Measurements from ENCODE around the gene APBB2.

Gene APBB2

DNA sequence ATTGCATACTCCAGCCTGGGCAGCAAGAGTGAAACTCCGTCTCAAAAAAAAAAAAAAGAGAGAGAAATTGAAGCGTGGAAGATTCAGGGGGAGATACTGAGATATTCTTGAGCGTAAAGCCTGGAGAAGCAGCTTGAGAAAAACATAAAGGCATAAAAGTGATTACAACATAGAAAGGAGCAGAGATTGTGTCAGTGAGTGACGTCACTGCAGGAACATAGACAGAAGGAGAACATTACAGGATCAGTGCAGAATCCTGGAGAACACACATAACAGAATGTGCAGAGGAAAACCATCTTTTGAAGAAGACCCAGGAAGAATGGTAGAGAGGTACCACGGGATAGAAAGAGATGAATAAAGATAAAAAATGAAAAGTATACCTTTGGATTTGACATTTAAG lies 147.0 kb downstream of the APBB2 start:
- H3K79me2 ChIP-seq (ENCODE audit: insufficient read depth, low read depth), result no peaks in the 10 kb centered on the region
- no peak overlapping the region for H3K4me2 ChIP-seq
- H2AFZ ChIP-seq (ENCODE audit: low read depth), result no peak overlapping the region
- no peak overlapping the region for H3K9ac ChIP-seq
- H3K36me3 ChIP-seq (ENCODE audit: insufficient read depth), result no peaks in the 10 kb centered on the region
- H3K27ac ChIP-seq, result no peak overlapping the region
- H4K20me1 ChIP-seq (ENCODE audit: insufficient read depth), result no peaks in the 10 kb centered on the region
- H3K4me3 ChIP-seq (IDR thresholded peaks at IDR 0.05; ENCODE audit: insufficient read depth, low read depth, low read length), result no peak overlapping the region
- no peaks in the 10 kb centered on the region for H3K4me1 ChIP-seq (ENCODE audit: low read depth, poor library complexity, severe bottlenecking)
- TF ChIP-seq, protein P1, sequence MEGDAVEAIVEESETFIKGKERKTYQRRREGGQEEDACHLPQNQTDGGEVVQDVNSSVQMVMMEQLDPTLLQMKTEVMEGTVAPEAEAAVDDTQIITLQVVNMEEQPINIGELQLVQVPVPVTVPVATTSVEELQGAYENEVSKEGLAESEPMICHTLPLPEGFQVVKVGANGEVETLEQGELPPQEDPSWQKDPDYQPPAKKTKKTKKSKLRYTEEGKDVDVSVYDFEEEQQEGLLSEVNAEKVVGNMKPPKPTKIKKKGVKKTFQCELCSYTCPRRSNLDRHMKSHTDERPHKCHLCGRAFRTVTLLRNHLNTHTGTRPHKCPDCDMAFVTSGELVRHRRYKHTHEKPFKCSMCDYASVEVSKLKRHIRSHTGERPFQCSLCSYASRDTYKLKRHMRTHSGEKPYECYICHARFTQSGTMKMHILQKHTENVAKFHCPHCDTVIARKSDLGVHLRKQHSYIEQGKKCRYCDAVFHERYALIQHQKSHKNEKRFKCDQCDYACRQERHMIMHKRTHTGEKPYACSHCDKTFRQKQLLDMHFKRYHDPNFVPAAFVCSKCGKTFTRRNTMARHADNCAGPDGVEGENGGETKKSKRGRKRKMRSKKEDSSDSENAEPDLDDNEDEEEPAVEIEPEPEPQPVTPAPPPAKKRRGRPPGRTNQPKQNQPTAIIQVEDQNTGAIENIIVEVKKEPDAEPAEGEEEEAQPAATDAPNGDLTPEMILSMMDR (conservative IDR thresholded peaks at IDR 0.05; ENCODE audit: low read depth, low read length), result no peak
- H3K27me3 ChIP-seq (ENCODE audit: insufficient read depth, low read depth), result no peaks in the 10 kb centered on the region

DNA sequence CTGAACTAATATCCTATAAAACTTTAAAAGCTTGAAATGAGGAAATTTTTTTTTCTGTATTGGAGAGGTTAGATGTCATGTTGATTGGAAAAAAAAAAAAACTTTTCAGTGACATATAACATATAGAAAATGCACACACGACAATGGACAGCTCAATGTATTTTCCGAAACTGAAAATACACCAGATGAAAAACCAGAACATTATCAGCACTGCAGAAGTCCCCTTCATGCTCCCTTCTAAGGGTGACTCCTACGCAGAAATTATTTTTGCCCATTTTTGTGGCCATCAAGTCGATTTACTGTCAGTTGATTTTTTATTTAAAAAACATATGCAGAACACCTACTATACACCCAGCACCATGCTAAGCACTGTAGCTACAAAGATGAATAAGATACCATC lies 148.3 kb downstream of the APBB2 start:
- no peaks in the 10 kb centered on the region for H3K27me3 ChIP-seq (ENCODE audit: insufficient read depth, low read depth)
- H3K79me2 ChIP-seq (ENCODE audit: insufficient read depth, low read depth), result no peaks in the 10 kb centered on the region
- no peak overlapping the region for H3K4me2 ChIP-seq

DNA sequence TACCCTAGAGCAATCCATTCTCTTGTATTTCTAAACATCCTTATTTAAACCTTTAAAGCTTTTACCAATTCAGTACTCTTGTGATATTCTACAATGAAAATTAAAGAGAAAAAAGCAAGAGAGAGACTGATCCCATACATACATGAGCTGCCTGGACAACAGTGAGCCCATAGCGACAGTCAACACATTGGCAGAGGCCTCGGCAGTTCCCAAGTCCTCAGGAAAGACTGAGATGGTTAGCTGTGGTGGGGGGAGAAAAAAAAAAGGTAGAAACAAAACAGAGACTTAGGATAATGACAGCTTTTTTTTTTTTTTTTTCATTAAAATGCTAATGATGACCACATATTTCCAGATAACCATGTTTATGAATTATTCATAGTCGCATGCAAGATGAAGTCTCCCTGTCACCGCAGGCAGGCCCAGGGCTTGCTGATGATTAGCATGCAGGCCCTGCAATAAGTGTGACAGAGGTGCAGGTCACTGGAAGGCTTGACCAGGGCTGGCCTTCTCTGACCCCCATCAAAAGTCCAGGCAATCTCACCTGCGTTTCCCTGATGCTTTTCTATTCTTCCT lies 148.8 kb downstream of the APBB2 start:
- Histone ChIP-seq H3K4me1 (ENCODE audit: low read depth, poor library complexity, severe bottlenecking) (no peaks in the 10 kb centered on the region), H3K4me3 (IDR thresholded peaks at IDR 0.05; ENCODE audit: insufficient read depth, low read depth, low read length) (no peak overlapping the region), H2AFZ (ENCODE audit: low read depth) (no peak overlapping the region), H3K36me3 (ENCODE audit: insufficient read depth) (no peaks in the 10 kb centered on the region), H3K27ac (no peak overlapping the region), H3K79me2 (ENCODE audit: insufficient read depth, low read depth) (no peaks in the 10 kb centered on the region), H3K27me3 (ENCODE audit: insufficient read depth, low read depth) (no peaks in the 10 kb centered on the region), H4K20me1 (ENCODE audit: insufficient read depth) (no peaks in the 10 kb centered on the region), H3K9ac (no peak overlapping the region), H3K4me2 (no peak overlapping the region)
- TF ChIP-seq, protein P1 (conservative IDR thresholded peaks at IDR 0.05; ENCODE audit: low read depth, low read length), result no peak

More for the DNA sequence above, 148.3 kb downstream of the APBB2 start:
- no peaks in the 10 kb centered on the region for H4K20me1 ChIP-seq (ENCODE audit: insufficient read depth)
- no peak overlapping the region for H3K27ac ChIP-seq
- no peaks in the 10 kb centered on the region for H3K4me1 ChIP-seq (ENCODE audit: low read depth, poor library complexity, severe bottlenecking)
- H2AFZ ChIP-seq (ENCODE audit: low read depth), result no peak overlapping the region
- no peak overlapping the region for H3K4me3 ChIP-seq (IDR thresholded peaks at IDR 0.05; ENCODE audit: insufficient read depth, low read depth, low read length)
- TF ChIP-seq, protein P1 (conservative IDR thresholded peaks at IDR 0.05; ENCODE audit: low read depth, low read length), result no peak
- no peak overlapping the region for H3K9ac ChIP-seq
- no peaks in the 10 kb centered on the region for H3K36me3 ChIP-seq (ENCODE audit: insufficient read depth)

DNA sequence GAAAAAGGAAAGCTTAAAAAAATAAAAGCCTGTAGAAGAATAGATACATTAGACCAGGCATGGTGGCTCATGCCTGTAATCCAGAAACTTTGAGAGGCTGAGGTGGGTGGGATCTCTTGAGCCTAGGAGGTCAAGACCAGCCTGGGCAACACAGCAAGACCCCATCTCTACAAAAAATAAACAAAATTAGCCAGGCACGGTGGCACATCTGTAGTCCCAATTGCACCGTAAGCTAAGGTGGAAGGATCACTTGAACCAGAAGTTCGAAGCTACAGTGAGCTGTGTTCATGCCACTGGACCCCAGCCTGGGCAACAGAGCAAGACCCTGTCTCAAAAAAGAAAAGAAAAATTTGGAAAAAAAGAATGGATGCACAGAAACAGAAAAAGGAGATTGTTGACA lies 149.4 kb downstream of the APBB2 start:
- Histone ChIP-seq H2AFZ (ENCODE audit: low read depth) (no peak overlapping the region), H3K4me2 (no peak overlapping the region), H3K27ac (no peak overlapping the region), H3K4me3 (IDR thresholded peaks at IDR 0.05; ENCODE audit: insufficient read depth, low read depth, low read length) (no peak overlapping the region), H3K36me3 (ENCODE audit: insufficient read depth) (no peaks in the 10 kb centered on the region), H4K20me1 (ENCODE audit: insufficient read depth) (no peaks in the 10 kb centered on the region), H3K4me1 (ENCODE audit: low read depth, poor library complexity, severe bottlenecking) (no peaks in the 10 kb centered on the region), H3K27me3 (ENCODE audit: insufficient read depth, low read depth) (no peaks in the 10 kb centered on the region), H3K79me2 (ENCODE audit: insufficient read depth, low read depth) (no peaks in the 10 kb centered on the region), H3K9ac (no peak overlapping the region)
- TF ChIP-seq, protein P1 (conservative IDR thresholded peaks at IDR 0.05; ENCODE audit: low read depth, low read length), result no peak

Data from KMS-11 (cell line).